GM12874 (cell line): ENCODE results near the gene CLASP2.

Experiments
- TF ChIP-seq, protein P1 (sequence below): IDR thresholded peaks from 2 replicates; pipeline ENCODE4 v1.5.1; 2011; ENCODE audit warnings: low read depth, mild to moderate bottlenecking, control low read depth, low read length, moderate library complexity; ENCODE audit not compliant: insufficient read depth

The CLASP2 gene

DNA sequence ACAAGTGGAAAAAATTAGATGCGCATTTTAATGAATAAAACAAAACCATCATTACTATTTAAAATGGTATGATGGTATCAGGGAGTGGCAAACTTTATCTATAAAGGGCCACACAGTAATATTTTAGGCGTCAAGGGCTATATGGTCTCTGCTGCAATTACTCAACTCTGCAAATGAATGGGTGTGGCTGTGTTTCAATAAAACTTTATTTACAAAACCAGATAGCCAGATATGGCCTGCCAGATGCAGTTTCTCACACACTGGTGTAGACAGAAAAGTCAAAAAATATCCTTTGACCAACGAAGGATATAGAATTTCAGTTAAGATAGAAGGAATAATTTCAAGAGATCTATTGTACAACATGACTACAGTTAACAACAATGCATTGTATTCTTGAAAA, 83.8 kb downstream of the CLASP2 start:
- TF ChIP-seq, protein P1, sequence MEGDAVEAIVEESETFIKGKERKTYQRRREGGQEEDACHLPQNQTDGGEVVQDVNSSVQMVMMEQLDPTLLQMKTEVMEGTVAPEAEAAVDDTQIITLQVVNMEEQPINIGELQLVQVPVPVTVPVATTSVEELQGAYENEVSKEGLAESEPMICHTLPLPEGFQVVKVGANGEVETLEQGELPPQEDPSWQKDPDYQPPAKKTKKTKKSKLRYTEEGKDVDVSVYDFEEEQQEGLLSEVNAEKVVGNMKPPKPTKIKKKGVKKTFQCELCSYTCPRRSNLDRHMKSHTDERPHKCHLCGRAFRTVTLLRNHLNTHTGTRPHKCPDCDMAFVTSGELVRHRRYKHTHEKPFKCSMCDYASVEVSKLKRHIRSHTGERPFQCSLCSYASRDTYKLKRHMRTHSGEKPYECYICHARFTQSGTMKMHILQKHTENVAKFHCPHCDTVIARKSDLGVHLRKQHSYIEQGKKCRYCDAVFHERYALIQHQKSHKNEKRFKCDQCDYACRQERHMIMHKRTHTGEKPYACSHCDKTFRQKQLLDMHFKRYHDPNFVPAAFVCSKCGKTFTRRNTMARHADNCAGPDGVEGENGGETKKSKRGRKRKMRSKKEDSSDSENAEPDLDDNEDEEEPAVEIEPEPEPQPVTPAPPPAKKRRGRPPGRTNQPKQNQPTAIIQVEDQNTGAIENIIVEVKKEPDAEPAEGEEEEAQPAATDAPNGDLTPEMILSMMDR = no peak

DNA sequence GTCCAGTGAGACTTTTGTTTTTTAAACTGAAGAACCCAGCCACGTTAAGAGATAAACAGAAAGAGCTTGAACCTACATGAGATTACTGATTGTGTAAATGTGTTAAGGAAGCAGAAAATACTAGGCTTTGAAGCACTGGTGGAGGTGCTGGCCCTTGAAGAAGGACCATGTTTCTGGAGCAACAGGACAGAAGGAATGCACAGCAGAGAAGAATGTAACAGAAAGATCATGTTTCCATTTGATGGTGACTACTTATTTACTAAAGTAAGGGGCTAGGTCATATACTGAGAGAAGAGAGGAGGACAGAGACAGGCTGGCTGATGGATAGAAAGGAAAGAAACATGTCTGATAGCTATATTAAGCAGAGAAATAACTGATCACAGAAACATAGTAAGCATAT, 88.8 kb downstream of the CLASP2 start:
- TF ChIP-seq, protein P1 = no peak

DNA sequence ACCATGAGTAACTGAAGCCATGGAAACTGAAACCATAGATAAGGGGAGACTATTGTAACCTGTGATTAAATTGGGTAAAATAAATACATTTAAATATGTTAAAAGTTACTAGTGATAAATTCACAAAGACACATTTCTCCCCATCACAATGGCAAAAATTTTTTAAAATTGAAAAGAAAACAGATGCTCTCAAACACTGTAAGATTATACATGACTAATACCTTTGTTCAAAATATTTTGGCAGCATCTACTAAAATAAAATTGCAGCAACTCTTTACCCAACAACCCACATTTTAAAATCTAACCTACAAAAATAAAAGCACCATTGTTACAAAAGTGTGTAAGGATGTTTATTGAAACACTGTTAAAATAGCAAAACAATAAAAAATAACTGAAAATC, 93.3 kb downstream of the CLASP2 start:
- TF ChIP-seq, protein P1 = no peak

DNA sequence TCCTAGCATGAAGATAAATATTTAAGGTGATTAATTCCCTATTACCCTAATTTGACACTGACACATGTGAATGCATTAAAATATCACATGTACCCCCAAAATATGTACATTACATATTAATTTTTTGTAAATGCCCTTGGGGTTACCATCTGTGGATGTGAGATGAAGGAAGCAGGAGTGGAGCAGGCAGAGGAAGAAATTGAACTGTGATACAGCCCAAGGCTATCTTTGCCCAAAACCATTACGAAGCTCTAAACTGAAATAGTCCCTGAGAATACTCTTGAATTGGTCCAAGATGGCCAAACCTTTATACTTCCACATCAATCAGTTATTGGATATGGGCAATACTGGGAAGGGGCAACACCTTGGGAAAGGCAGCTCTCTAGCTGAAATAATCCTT, 105.0 kb downstream of the CLASP2 start:
- TF ChIP-seq, protein P1 = no peak

DNA sequence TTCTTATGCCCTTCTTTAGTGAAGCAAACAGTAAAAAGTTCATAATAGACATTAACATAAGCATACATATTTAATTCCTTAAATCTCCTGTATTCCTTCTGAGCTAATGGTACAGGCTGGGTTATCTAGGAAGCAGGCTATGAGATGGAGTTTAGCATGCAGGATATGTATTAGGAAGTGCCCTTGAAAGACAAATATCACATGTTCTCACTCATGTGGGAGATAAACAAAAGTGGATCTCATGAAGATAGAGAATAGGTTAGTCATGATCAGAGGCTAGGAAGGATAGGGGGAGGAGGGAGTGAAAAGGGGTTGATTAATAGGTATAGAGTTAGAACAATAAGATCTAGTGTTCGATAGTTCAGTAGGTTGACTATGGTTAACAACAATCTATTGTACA, 105.4 kb downstream of the CLASP2 start:
- TF ChIP-seq, protein P1 = no peak

DNA sequence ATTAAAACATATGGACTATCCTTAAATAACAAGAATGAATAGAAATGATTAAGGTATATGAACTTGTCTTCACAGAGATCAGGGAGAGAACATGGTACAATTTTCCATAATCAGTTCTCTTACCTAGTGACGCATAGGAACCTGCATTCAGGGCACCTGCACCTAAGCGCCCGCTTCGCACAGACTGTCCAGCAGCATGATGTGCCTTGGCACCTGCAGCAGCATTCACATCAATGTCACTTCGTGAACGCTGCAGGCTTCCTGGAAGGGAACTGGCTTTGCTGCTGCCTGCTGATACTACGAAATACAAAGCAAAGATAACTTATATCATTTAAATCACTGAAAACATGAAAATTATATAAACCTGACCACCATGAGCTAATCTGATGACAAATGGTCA, 115.2 kb downstream of the CLASP2 start:
- TF ChIP-seq, protein P1 = no peak

DNA sequence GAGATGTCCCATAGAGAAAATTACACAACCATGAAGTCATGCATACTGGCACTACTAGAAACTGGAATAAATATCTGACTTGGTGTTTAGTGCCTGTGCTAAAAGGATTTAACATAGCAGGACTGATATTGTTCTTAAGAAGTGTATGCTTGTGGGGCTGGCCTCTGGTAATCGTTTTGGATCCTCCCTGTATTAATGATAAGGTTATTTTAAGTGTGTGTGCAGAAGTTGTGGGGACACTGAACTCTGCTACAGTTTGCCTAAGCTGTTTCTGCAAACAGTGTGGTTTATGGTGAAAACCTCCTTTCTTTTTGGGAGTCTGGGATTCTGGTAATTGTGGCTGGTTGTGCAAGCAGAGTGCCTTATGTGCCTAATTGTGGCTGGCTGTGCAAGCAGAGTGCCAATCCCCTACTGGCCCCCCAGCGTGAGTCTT, 120.8 kb downstream of the CLASP2 start:
- TF ChIP-seq, protein P1 = no peak

DNA sequence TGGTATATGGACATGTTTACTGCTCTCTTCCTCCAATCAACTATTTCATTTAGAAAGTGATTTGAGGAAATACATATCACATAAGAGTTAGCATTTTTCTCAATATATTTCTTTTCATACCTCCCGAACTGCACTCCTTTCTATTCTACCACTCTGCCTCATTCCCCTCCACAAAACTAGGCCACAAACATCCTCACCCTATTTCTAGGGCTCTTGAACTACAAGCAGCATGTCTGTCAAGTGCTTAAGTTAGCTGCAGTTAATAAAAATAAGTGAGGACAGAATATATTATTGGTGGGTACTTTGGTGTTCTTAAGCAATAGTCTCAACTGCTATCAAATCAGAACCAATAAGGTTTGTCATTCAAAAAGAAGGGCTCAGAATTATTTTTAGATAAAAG, 125.1 kb downstream of the CLASP2 start:
- TF ChIP-seq, protein P1 = no peak
